ENCODE data around the gene NKPD1. TPM values are rescaled to one million over a fixed set of nuclear protein-coding genes. Genes with fewer than 3 reads are reported as not detected.

NKPD1 gene
- polyA plus RNA-seq, 2 of the 4 experiments (the other 2 are of a cell fraction) = 0.12 to 0.15 TPM

DNA sequence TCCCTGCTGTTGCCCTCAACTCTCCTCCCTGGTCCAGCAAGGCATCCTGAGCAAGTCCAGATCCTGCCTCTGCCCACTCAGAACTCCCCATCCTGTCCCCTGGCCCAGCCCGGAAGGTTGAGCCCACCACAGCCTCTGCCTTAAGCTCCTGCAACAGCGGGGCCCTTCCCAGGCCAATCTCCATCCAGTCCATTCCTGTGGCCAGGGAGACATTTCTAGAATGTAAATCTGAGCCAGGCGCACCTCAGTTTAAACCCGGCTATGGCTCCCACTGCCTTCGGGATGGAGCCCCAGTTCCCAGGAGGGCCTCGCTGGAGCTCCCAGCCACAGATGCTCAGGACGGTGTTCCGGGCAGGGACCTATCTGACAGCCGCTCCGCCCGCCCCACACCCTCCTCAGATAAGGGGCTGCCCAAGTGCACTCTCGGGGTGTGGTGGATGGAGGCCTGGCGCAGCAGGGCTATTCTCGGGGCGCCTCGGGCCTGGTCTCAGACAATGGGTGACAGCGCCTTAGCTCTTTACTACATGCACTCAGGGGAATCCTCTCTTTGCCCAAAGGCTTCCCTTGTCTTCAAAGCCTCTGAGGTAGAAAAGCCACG lies 11.9 kb upstream of the NKPD1 start:
- 88% methylated on average over 16 of the region's 18 CpGs for WGBS (ENCODE audit: missing lambda C conversion rate)
- ChIA-PET CTCF (interaction anchor here (0.6 to 1.8 kb wide), 3 partner anchors 11 to 47 kb away, joined by 3 to 5 read pairs (median 3); no protein-coding TSS in a partner anchor), POLR2A (no interaction called here)

GRCh38 chr19:45172173-45172572 lies 11.4 kb upstream of the NKPD1 start:
- ATAC-seq = 0 out of 6 replicates have a peak, but pooled peaks of 1 of the 2 experiments have one; percentile 8
- CTCF ChIA-PET = interaction anchor here (0.6 to 1.8 kb wide), 4 partner anchors 11 to 47 kb away, joined by 3 to 5 read pairs (median 4); no protein-coding TSS in a partner anchor

More for the DNA sequence above, 11.9 kb upstream of the NKPD1 start:
- TF ChIP-seq RNF2 (IDR thresholded peaks at IDR 0.05; ENCODE audit: borderline replicate concordance, low read depth) (no peak), KDM1A (IDR thresholded peaks at IDR 0.05; ENCODE audit: low read depth) (no peak), HEYL (CRISPR knock-in tag; IDR thresholded peaks at IDR 0.05) (no peak), POLR2AphosphoS2 (conservative IDR thresholded peaks at IDR 0.05; ENCODE audit: low read length) (no peak), HOXB13 (CRISPR knock-in tag; IDR thresholded peaks at IDR 0.05; ENCODE audit: low read depth) (no peak), RAD21 (conservative IDR thresholded peaks at IDR 0.05 in 1 of 2, IDR thresholded peaks at IDR 0.05 in 1 of 2) (no peak), TFCP2L1 (CRISPR knock-in tag; IDR thresholded peaks at IDR 0.05) (no peak)
- H3K4me2 ChIP-seq = no peak overlapping the region
- no peak for FAIRE-seq
- H3K4me1 ChIP-seq = peaks cover 5% of the 10 kb centered on the region; the same call in 1 of the 3 replicates
- no peaks in the 10 kb centered on the region for H3K9me3 ChIP-seq
- ATAC-seq = no peak
- DNase-seq (ENCODE audit: low read depth in 1 of 2, low spot score in 1 of 2) = no peak
- no peak overlapping the region for H3K4me3 ChIP-seq
- no peak overlapping the region; a peak in 1 of 6 replicates for H3K27ac ChIP-seq

DNA sequence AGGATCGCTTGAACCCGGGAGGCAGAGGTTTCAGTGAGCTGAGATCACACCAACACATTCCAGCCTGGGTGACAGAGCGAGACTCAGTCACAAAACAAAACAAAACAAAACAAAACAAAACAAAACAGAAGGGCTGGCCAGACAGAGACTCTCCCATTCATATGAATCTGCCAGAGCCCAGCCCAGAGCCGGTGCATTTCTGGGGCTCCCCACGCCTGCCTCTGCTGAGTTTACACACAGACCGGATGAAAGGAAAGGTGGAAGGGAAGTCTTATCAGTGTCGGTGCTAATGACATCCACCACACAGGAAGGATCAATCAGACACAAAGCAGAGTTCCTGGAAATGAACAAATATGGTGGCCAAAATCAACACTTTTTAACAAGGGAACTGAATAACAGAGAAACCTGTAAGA lies 10.4 kb upstream of the NKPD1 start:
- WGBS (ENCODE audit: missing lambda C conversion rate) = 63% methylated on average over 7 of the region's 7 CpGs
- FAIRE-seq (no peak), DNase-seq (ENCODE audit: low read depth in 1 of 2, low spot score in 1 of 2) (no peak), ATAC-seq (no peak)
- Histone ChIP-seq H3K9me3 (no peaks in the 10 kb centered on the region), H3K4me1 (no peaks in the 10 kb centered on the region; the same call in 2 of the 3 replicates), H3K4me3 (no peak overlapping the region), H3K27ac (no peak overlapping the region), H3K4me2 (no peak overlapping the region)
- ChIA-PET POLR2A (no interaction called here), CTCF (interaction anchor here (0.7 to 1.8 kb wide), 4 partner anchors 12 to 62 kb away, joined by 3 to 5 read pairs (median 4); no protein-coding TSS in a partner anchor)
- no peak for TF ChIP-seq ZNF302 (CRISPR knock-in tag; IDR thresholded peaks at IDR 0.05)
- no peak for TF ChIP-seq FOSB (CRISPR knock-in tag; IDR thresholded peaks at IDR 0.05)
- TF ChIP-seq HDAC2 (IDR thresholded peaks at IDR 0.05) = no peak
- TF ChIP-seq ESRRA (IDR thresholded peaks at IDR 0.05; ENCODE audit: borderline replicate concordance, low read length) = no peak
- no peak for TF ChIP-seq CEBPB (IDR thresholded peaks at IDR 0.05)
- no peak for TF ChIP-seq EP300 (IDR thresholded peaks at IDR 0.05)
- no peak for TF ChIP-seq MYC (IDR thresholded peaks at IDR 0.05; ENCODE audit: borderline replicate concordance, low read length)
- TF ChIP-seq RFX5 (IDR thresholded peaks at IDR 0.05) = no peak
- TF ChIP-seq ZSCAN20 (CRISPR knock-in tag; IDR thresholded peaks at IDR 0.05) = no peak
- TF ChIP-seq FOXS1 (CRISPR knock-in tag; IDR thresholded peaks at IDR 0.05) = no peak
- no peak for TF ChIP-seq FOSL2 (IDR thresholded peaks at IDR 0.05)
- no peak for TF ChIP-seq FOSL2 (CRISPR knock-in tag; IDR thresholded peaks at IDR 0.05)
- TF ChIP-seq HEYL (CRISPR knock-in tag; IDR thresholded peaks at IDR 0.05) = no peak
- no peak for TF ChIP-seq RARB (CRISPR knock-in tag; IDR thresholded peaks at IDR 0.05)
- no peak for TF ChIP-seq ZFP36 (IDR thresholded peaks at IDR 0.05; ENCODE audit: borderline replicate concordance, partially characterized antibody)
- TF ChIP-seq HOXB13 (CRISPR knock-in tag; IDR thresholded peaks at IDR 0.05; ENCODE audit: low read depth) = no peak
- no peak for TF ChIP-seq TFCP2L1 (CRISPR knock-in tag; IDR thresholded peaks at IDR 0.05)

More at GRCh38 chr19:45172173-45172572, 11.4 kb upstream of the NKPD1 start:
- TF ChIP-seq BHLHE40 (IDR thresholded peaks at IDR 0.05; ENCODE audit: low read depth, low read length) (no peak), HOXB13 (CRISPR knock-in tag; IDR thresholded peaks at IDR 0.05; ENCODE audit: low read depth) (no peak), HEYL (CRISPR knock-in tag; IDR thresholded peaks at IDR 0.05) (no peak)
- H3K27ac ChIP-seq = no peak overlapping the region; a peak in 1 of 6 replicates
- no peak overlapping the region for H3K4me2 ChIP-seq
- DNase-seq (ENCODE audit: low read depth in 1 of 2, low spot score in 1 of 2) = no peak
- FAIRE-seq = no peak
- peaks cover 4% of the 10 kb centered on the region; the same call in 1 of the 3 replicates for H3K4me1 ChIP-seq
- POLR2A ChIA-PET = no interaction called here
- 58% methylated on average over 4 of the region's 4 CpGs for WGBS (ENCODE audit: missing lambda C conversion rate)
- H3K4me3 ChIP-seq = no peak overlapping the region
- no peaks in the 10 kb centered on the region for H3K9me3 ChIP-seq
